ENCODE results near the gene GMCL2. TPM values are rescaled to one million over a fixed set of nuclear protein-coding genes. Genes with fewer than 3 reads are reported as not detected.
A peak's percentile ranks its signal among the peaks of the same experiment; 100 is the strongest.

The GMCL2 gene
- total RNA-seq (not detected), polyA plus RNA-seq (not detected)
- long read RNA-seq, donor 1, result 0 reads
- long read RNA-seq, donor 2, result 0 reads
- long read RNA-seq, donor 3, result 0 reads
- long read RNA-seq, donor 4, partial matches to known transcripts, result 0 of 1 reads
- long read RNA-seq, donor 4, other reads (novel, unspliced or antisense), result 0 of 1 reads
- long read RNA-seq, donor 5, result 0 reads

DNA sequence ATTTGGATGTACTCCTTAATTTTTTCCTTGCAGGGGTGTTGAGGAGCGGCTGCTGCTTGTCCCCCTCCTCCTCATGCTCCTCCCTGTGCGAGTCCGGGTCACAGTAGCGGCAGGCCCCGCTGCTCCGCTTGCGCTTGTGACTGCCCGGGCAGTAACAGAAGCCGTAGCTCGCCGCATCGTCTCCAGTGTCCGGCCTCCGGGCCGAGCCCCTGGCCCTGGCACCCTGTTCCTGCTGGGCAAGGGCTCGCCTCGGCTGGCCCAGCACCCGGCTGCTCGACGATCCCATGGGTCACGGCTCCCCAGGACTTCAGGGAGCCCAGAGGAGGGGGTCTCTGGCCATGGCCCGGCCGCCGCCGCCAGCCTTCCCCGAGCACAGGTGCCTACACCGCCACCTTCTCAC is at the start of gene GMCL2:
GMCL2 (minus strand) TSS at position 358 of the 400 bp plus-strand sequence; CDS start at position 286, 72 bp downstream.
- DNase-seq (no peak), ATAC-seq (ENCODE audit: insufficient read depth, low FRiP score) (no peak)
- Histone ChIP-seq H3K36me3 (ENCODE audit: control insufficient read depth in 4 of 4, insufficient read depth in 4 of 4, low read length in 4 of 4) (no peaks in the 10 kb centered on the region), H3K9ac (ENCODE audit: insufficient read depth in 1 of 2, low read length in 2 of 2) (no peak within 1 kb of the TSS), H3K27ac (ENCODE audit: low read depth in 1 of 2, low read length in 1 of 2) (no peak within 1 kb of the TSS), H3K4me1 (ENCODE audit: control insufficient read depth in 5 of 5, insufficient read depth in 5 of 5, low read length in 5 of 5) (no peaks in the 10 kb centered on the region), H3K4me3 (no peak within 1 kb of the TSS), H3K9me3 (ENCODE audit: control insufficient read depth in 4 of 4, insufficient read depth in 3 of 4, low read length in 3 of 4) (no peaks in the 10 kb centered on the region), H3K27me3 (ENCODE audit: control insufficient read depth in 3 of 3, insufficient read depth in 3 of 3, low read length in 2 of 3) (no peaks in the 10 kb centered on the region)
- TF ChIP-seq CTCF (IDR thresholded peaks at IDR 0.05; ENCODE audit: control extremely low read depth, extremely low read depth), result no peak
- WGBS, 2 donors, result 78 to 92% methylated on average over 27 of the region's 27 CpGs

DNA sequence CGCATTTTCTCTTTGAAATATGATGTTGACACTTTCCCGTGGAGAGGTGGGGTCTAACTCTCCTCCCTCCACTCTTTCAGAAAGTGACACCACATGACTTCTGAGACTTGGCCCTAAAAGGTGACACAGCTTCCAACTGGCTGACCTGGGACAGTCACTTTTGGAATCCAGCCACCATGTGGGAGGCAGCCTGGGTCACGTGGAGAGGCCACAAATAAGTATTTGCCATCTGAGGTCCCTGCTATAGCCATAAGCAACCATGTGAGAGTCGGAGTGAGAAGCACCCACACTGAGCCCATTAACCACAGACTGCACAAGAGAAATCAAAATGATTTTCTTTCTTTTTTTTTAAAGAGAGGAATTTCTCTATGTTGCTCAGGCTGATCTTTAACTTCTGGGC is 49.5 kb upstream of the GMCL2 start:
- DNase-seq, result peak; percentile 55 to 72 (median 61)
- Histone ChIP-seq H3K9me3 (ENCODE audit: control insufficient read depth in 4 of 4, insufficient read depth in 3 of 4, low read length in 3 of 4) (no peaks in the 10 kb centered on the region), H3K9ac (ENCODE audit: insufficient read depth in 1 of 2, low read length in 2 of 2) (no peak overlapping the region), H3K4me3 (no peak overlapping the region), H3K27me3 (ENCODE audit: control insufficient read depth in 3 of 3, insufficient read depth in 3 of 3, low read length in 2 of 3) (no peaks in the 10 kb centered on the region), H3K27ac (ENCODE audit: low read depth in 1 of 2, low read length in 1 of 2) (peak overlapping the region; percentile 9 to 14), H3K4me1 (ENCODE audit: control insufficient read depth in 5 of 5, insufficient read depth in 5 of 5, low read length in 5 of 5) (peaks cover 0 to 35% (median 7%) of the 10 kb centered on the region in 5 donors), H3K36me3 (ENCODE audit: control insufficient read depth in 4 of 4, insufficient read depth in 4 of 4, low read length in 4 of 4) (no peaks in the 10 kb centered on the region)
- ATAC-seq (ENCODE audit: insufficient read depth, low FRiP score), result no peak
- no peak for TF ChIP-seq CTCF (IDR thresholded peaks at IDR 0.05; ENCODE audit: control extremely low read depth, extremely low read depth)
- 31 to 35% methylated on average over 4 of the region's 4 CpGs for WGBS, 2 donors

DNA sequence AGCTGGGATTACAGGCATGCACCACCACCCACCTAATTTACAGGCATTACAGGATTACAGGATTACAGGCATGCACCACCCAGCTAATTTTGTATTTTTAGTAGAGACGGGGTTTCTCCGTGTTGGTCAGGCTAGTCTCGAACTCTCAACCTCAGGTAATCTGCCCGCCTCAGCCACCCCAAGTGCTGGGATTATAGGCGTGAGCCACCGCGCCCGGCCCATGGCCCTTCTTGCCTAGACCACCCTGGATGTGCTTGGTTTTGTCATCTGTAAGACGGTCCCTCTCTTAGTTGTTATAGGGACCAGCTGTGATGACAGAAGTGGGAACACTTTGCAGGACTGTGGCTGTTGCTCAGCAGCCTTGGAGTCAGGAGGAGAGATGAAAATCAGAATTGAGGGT is 49.0 kb upstream of the GMCL2 start:
- H3K9ac ChIP-seq (ENCODE audit: insufficient read depth in 1 of 2, low read length in 2 of 2), result no peak overlapping the region
- TF ChIP-seq CTCF (IDR thresholded peaks at IDR 0.05; ENCODE audit: control extremely low read depth, extremely low read depth), result no peak

DNA sequence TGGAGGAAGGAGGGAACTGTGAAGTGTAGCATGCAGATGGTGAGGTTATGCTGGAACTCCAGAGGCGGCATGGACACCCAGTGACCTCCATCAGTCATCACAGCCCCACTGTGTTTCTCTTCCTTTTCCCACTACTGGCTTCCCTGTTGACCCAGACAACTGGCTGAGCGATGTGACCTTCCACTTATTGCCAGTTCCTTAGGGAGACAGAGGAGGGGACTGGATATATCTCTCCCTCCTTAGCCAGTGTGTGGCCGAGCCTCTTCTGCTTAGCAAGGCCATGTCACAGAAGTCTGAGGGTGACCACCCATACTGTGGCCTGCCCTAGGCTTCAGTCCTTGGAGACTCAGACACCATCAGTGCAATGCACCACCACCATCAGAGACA is 48.4 kb upstream of the GMCL2 start:
- Histone ChIP-seq H3K9me3 (ENCODE audit: control insufficient read depth in 4 of 4, insufficient read depth in 3 of 4, low read length in 3 of 4) (no peaks in the 10 kb centered on the region), H3K36me3 (ENCODE audit: control insufficient read depth in 4 of 4, insufficient read depth in 4 of 4, low read length in 4 of 4) (peaks cover 0 to 8% (median 5%) of the 10 kb centered on the region in 4 donors), H3K4me3 (no peak overlapping the region), H3K9ac (ENCODE audit: insufficient read depth in 1 of 2, low read length in 2 of 2) (no peak overlapping the region), H3K27me3 (ENCODE audit: control insufficient read depth in 3 of 3, insufficient read depth in 3 of 3, low read length in 2 of 3) (no peaks in the 10 kb centered on the region), H3K27ac (ENCODE audit: low read depth in 1 of 2, low read length in 1 of 2) (peak overlapping the region in 1 of 2 donors; percentile 11), H3K4me1 (ENCODE audit: control insufficient read depth in 5 of 5, insufficient read depth in 5 of 5, low read length in 5 of 5) (peaks cover 0 to 42% (median 18%) of the 10 kb centered on the region in 5 donors)
- no peak for TF ChIP-seq CTCF (IDR thresholded peaks at IDR 0.05; ENCODE audit: control extremely low read depth, extremely low read depth)
- ATAC-seq (ENCODE audit: insufficient read depth, low FRiP score) (no peak), DNase-seq (no peak)
- 68 to 75% methylated on average over 3 of the region's 3 CpGs for WGBS, 2 donors

More for the DNA sequence above, 49.0 kb upstream of the GMCL2 start:
- H3K4me3 ChIP-seq, result no peak overlapping the region
- 90 to 91% methylated on average over 9 of the region's 9 CpGs for WGBS, 2 donors
- DNase-seq (no peak), ATAC-seq (ENCODE audit: insufficient read depth, low FRiP score) (no peak)
- H3K27ac ChIP-seq (ENCODE audit: low read depth in 1 of 2, low read length in 1 of 2), result peak overlapping the region; percentile 9 to 14
- H3K36me3 ChIP-seq (ENCODE audit: control insufficient read depth in 4 of 4, insufficient read depth in 4 of 4, low read length in 4 of 4), result peaks cover 0 to 2% (median 2%) of the 10 kb centered on the region in 4 donors
- H3K9me3 ChIP-seq (ENCODE audit: control insufficient read depth in 4 of 4, insufficient read depth in 3 of 4, low read length in 3 of 4), result no peaks in the 10 kb centered on the region
- H3K27me3 ChIP-seq (ENCODE audit: control insufficient read depth in 3 of 3, insufficient read depth in 3 of 3, low read length in 2 of 3), result no peaks in the 10 kb centered on the region
- peaks cover 0 to 38% (median 13%) of the 10 kb centered on the region in 5 donors for H3K4me1 ChIP-seq (ENCODE audit: control insufficient read depth in 5 of 5, insufficient read depth in 5 of 5, low read length in 5 of 5)

Measured in lung (tissue), 16 donors.